Measurements from ENCODE around the gene KLRC4.

The KLRC4 gene

DNA sequence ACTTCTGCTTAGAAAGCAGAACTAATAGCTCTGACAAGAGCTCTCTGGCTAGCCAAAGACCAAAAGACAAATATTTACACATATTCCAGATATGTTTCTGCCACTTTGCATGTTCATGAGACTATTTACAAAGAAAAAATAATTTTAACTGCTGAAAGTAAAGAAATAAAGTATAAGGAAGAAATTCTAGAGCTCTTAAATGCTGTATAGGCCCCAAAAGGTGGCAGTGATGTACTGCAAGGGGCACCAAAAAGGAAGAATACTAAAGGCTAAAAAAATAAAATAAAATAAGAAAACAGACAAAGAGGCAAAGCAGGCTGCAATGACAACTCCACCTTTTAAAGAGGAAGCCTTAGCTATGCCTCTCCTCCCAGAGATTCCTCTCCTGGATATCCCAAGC lies 42.7 kb downstream of the KLRC4 start:
- DNase-seq = peak; percentile 36 to 55

DNA sequence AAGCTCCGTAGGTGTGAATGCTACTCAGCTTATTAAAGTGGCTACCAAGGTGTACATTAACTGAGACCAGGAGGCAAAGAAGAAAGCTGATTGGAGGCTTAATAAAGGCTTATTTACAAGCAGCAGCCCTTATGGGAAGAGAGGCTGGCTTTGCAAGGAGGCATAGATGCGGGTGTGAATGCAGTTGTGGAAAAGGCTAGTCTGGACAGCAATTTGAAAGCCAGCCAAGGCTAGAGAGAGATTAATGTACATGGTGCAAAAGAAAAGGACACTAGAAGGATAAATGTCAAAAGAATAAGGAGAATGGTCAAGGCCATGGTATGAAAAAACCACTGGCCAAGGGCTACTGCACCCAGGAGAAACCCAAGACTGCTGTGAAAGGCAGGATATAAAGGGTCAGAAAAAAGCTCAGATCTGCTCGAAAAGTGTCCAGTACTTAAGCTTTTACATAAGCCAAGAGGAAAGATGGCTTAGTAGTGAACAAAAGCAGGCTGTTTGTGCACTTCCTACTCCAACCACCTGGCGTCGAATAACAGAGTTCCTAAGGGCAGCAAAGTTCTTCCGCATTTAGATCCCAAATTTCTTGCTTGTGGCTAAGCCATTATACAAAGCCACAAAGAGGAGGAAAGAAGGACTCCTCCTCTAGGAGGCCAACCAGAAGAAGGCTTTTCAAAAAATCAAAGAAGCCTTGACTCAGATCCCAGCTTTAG lies 43.7 kb downstream of the KLRC4 start:
- DNase-seq = no peak

DNA sequence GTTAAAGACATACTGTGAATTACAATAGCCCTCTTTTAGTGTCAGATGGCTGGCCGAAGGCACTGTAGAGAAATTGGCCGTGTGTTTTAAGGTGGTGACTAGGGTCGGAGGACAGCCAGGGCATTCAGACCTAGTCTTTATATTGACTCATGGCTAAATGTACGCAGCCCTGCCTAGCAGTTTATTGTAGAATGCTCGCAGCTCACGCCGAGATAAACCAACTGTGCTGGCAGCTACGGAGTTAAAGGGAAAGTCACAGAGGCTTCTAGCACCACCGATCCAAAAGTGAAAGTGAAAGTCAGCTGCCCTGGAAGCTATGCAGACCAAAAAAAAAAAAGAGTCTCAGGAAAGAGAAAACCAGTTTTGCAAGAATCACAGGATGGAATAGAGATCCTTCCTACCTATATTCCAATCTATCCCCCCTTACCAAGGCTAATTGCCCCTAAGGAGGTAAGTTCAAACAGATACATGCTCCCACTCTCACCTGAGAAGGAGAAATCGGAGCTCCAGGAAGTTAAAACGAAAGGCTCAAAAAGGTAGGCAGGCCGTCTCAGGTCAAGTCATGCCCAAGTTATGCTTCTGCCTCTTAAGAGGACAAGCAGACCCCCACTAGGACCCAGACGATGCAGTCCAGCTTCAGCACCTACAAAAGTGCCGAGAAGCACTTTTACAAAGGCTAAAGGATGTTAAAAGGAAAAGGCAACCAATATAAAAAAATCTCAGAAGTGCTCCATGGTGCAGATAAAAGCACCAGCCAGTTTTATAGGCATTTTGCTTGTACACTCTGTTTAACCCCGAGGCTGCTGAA lies 44.5 kb downstream of the KLRC4 start:
- peak; percentile 42 to 44 for DNase-seq

DNA sequence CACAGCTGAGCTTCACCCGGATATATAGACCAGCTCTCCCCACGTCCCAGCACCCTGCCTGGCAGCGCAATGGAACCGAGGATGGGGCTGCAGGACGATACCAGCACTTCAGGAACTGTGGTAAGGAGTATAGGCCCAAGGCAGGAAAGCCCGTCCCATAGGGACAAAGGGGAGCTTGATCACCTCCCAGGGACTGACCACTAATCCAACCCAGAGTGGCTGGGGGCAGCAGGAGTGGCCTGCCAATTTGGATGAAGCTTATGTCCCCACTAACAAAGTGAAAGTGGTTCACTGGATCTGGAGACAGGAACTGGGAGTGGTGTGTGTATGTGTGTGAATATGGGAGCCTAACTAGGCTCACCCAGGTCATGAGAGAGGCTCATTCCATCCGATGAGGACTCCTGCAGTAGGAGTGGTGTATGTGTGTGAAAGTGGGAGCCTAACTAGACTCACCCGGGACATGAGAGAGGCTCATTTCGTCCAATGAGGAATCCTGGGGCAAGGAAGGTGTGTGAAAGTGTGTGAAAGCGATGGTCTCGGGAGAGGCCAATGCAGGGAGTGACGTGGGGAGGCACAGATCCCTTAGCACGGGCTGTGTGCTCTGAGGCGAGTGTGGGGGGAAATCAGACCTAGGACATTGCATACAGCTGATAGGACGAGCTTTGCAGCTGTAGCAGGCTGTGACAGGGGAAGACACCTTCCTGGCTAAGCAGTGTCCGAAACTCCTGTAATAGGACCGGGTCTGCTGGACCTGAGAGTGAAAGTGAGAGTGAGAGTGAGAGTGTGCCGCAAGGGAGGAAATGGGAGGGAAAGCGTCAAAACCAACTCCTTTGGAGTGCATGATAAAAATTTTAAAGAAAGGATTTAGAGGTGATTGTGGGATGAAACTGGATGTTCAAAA lies 45.4 kb downstream of the KLRC4 start:
- peak in 1 of 2 experiments; percentile 1 for DNase-seq

DNA sequence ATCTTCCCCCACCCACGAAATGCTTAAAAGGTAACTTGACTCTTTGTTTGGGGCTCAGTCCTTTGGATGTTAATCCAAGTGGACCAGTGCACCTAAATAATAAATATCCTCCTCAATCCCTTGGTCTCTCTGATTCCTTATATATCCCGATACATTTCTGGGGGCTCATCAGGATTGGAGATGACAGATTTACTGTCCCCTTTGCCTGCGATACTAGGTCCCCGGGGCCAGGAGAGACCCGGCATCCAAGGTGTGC lies 46.0 kb downstream of the KLRC4 start:
- no peak for DNase-seq

DNA sequence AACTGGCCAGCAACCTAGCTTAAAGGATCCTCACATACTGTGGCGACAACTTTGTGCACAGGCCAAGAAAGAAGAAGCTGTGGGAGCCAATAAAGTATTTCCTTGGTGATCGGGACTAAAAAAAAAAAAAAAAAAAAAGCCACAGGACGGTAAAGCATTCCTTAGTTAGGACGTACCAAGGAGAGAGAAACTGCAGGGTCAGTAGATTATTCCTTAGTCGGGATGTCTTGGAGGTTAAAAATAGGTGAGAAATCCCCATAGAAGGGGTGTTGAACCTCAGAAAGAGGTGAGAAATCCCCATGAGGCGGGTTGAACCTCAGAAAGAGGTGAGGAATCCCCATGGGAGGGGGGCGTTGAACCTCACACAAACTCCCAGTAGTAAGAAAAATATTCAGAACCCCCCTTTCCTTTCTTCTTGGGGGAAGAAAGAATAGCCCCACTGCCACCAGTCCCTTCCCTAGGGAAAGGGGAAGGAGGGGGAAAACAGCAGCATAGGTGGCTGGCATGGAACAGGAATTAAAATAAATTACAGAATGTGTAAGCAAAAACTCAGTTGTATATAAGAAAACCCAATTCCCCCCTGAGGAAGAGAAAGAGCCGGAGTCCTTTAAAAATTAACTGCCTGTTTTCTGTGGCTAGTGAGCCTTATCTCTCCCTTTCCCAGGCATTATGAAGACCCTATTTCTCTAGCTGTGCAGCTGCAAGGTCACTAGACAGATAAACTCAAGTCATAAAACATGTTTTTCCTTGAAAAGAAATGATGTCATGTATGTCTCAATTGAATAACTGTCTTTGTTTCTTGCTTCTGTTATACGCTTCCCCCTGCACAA lies 46.5 kb downstream of the KLRC4 start:
- no peak for DNase-seq

DNA sequence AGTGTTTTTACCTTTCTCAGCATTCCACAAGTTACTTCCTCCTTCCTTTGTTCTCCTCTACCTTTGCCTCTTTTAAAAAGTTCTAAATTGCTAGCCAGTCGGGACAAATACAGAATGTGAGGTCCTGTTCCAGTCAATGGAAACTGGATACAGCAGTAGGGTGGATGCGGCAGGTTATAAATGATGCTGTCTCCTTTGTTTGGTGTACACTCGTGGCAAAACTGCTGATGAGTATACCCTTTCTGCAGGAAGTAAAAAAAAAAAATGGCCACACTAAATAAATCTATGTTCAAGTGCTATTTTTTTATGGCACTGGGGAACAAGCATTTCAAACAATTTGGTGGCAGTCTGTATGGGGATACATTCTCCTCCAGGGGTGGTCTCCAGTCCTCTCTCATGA lies 47.2 kb downstream of the KLRC4 start:
- no peak for DNase-seq

DNA sequence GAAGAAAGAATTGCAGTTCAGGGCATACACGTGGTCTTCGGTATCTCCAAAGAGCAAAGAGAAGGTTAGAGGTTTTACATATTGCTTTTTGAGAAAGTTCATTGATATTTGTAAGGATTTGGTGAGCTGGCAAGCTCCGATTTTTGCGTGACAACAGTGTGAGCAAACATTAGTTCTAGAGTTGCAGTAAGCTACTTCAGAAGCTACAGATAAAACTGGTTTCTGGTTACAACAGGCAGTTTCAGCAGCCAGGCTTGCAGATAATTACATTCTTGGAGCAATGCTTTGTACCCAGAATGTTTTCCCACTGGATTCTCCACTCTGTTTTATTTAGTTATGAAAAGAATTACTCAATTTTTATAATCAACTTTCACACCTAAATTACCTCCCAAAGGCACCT lies 47.9 kb downstream of the KLRC4 start:
- DNase-seq = no peak

DNA sequence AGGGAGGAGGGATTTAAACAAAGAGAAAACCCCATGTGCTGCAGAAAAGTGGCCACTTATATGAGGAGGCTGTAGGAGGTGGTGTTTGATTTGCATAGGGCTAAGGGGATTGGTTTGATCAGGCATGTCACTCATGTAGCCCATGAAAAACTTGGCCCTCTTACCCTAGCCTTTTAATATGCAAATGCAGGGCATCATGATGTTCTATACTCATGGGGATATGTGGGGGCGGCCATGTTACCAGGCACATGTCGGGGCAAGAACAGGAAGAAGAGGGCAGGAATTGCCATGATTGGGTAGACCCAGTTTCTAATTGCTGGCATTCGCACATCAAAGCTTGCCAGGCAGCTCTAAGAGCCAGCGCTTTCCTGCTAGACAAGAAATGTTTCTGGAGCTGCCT lies 48.5 kb downstream of the KLRC4 start:
- no peak for DNase-seq

DNA sequence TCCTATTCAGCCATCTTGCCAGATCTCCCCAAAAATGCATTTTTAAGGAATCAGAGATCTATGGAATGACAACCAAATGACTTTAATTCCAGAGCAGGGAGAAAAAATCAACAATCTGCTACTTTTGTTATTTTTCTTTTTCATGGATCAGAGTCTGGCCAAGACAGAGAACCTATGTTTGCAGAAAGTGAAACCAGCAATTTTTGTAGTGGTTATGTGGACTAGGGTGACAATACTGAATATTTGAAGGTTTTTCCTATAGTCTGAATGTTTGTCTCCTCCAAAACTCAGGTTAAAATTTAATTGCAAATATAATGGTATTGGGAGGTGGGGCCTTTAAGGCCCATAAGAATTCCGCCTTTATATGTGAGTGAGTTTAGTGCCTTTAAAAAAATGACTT lies 50.6 kb downstream of the KLRC4 start:
- no peak for DNase-seq

DNA sequence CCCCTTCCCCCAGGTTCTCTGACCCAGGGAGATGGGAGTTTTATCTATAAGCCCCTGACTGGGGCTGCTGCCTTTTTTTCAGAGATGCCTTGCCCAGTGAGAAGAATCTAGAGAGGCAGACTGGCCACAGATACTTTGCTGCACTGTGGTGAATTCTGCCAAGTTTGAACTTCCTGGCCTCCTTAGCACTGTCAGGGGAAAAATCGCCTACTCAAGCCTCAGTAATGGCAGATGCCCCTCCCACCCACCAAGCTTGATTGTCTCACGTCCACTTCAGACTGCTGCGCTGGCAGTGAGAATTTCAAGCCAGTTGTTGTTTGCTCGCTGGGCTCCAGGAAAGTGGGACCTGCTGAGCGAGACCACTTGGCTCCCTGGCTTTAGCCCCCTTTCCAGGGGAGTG lies 51.4 kb downstream of the KLRC4 start:
- no peak for DNase-seq
